Fibroblast of the aortic adventitia (primary cell): ENCODE data around the gene TRIM14. TPM values are rescaled to one million over a fixed set of nuclear protein-coding genes. Genes with fewer than 3 reads are reported as not detected.

ENCODE experiments used
- DNase-seq: peaks from one replicate; pipeline ENCODE4 v3.0.0-alpha.2; 2010; ENCODE audit warnings: low read depth
- H3K4me3 ChIP-seq: 2 replicates; pipeline ENCODE4 v1.5.1; 2011; ENCODE audit warnings: low read depth, mild to moderate bottlenecking, control low read depth, low read length, moderate library complexity
- CTCF ChIP-seq: IDR thresholded peaks from 2 replicates; pipeline ENCODE4 v1.5.1; 2011; ENCODE audit warnings: mild to moderate bottlenecking, low read length, control low read depth, inconsistent platforms; ENCODE audit not compliant: insufficient read depth
- total RNA-seq: library from RNA; depleted of rRNA; stranded (reverse); fragments of >200 nt; gene quantifications from 2 replicates; pipeline ENCODE4 v1.2.3, GENCODE V29; 2012; ENCODE audit warnings: low replicate concordance

TRIM14 gene
- total RNA-seq, 1 donor = 0.81 TPM

GRCh38 chr9:98108531-98109031 lies 10.4 kb downstream of the TRIM14 start:
- DNase-seq = no peak
- no peak overlapping the region for H3K4me3 ChIP-seq
- no peak for TF ChIP-seq CTCF

GRCh38 chr9:98107926-98108325 lies 11.1 kb downstream of the TRIM14 start:
- no peak for DNase-seq
- H3K4me3 ChIP-seq = no peak overlapping the region
- TF ChIP-seq CTCF = no peak

GRCh38 chr9:98105006-98105405 lies 14.0 kb downstream of the TRIM14 start:
- H3K4me3 ChIP-seq = no peak overlapping the region
- no peak for DNase-seq
- no peak for TF ChIP-seq CTCF

GRCh38 chr9:98104445-98104881 lies 14.6 kb downstream of the TRIM14 start:
- TF ChIP-seq CTCF = no peak
- no peak overlapping the region for H3K4me3 ChIP-seq
- no peak for DNase-seq

- DNase-seq = no peak
- no peak for TF ChIP-seq CTCF
- H3K4me3 ChIP-seq = no peak overlapping the region
Observed at GRCh38 chr9:98101868-98102273, 17.2 kb downstream of the TRIM14 start.

GRCh38 chr9:98101416-98101815 lies 17.6 kb downstream of the TRIM14 start:
- no peak for TF ChIP-seq CTCF
- no peak for DNase-seq
- H3K4me3 ChIP-seq = no peak overlapping the region

GRCh38 chr9:98100456-98100855 lies 18.6 kb downstream of the TRIM14 start:
- H3K4me3 ChIP-seq = no peak overlapping the region
- no peak for TF ChIP-seq CTCF
- no peak for DNase-seq
